PC-9 (cell line): ENCODE data around the gene KNG1. TPM values are rescaled to one million over a fixed set of nuclear protein-coding genes. Genes with fewer than 3 reads are reported as not detected.
A peak's percentile ranks its signal among the peaks of the same experiment; 100 is the strongest.

ENCODE experiments used
- BruUV-seq: library from RNA; stranded (reverse); fragments of 400-500 nt; replicated peaks from 2 replicates; lab custom pipeline; 2021; lab: Mats Ljungman, UMichigan
- CTCF ChIA-PET: fragments of 300-600 bp; sonication (Branson Sonifier 250); formaldehyde crosslinking; loops from one replicate; lab custom pipeline; 2022; ENCODE audit warnings: antibody characterized with exemption; lab: Charles Lee
- POLR2A ChIA-PET: fragments of 300-600 bp; sonication (Branson Sonifier 250); formaldehyde crosslinking; loops from one replicate; lab custom pipeline; 2022; ENCODE audit warnings: antibody characterized with exemption; ENCODE audit not compliant: unreplicated experiment; lab: Charles Lee
- DNase-seq, 2 experiments: peaks; one replicate each; pipeline versions ENCODE4 v3.0.0 to v3.0.0-alpha.2; 2015 to 2022; ENCODE audit warnings: mixed read lengths in 1 of 2
- H2AFZ ChIP-seq: fragments of 200-600 bp; sonication (generic); 2 replicates; pipeline ENCODE4 v1.8.1; 2017; ENCODE audit warnings: antibody characterized with exemption
- H3F3A ChIP-seq: fragments of 200-600 bp; sonication (generic); 2 replicates; pipeline ENCODE4 v1.8.1; 2017; ENCODE audit warnings: antibody characterized with exemption, mild to moderate bottlenecking, low read depth; ENCODE audit not compliant: insufficient read depth
- H3K27ac ChIP-seq: fragments of 200-600 bp; sonication (generic); 2 replicates; pipeline ENCODE4 v1.6.1; 2016; ENCODE audit warnings: mixed run types
- H3K27me3 ChIP-seq: fragments of 200-600 bp; sonication (generic); 2 replicates; pipeline ENCODE4 v1.6.1; 2016; ENCODE audit warnings: low read depth, mixed run types; ENCODE audit not compliant: insufficient read depth
- H3K36me3 ChIP-seq: fragments of 200-600 bp; sonication (generic); 2 replicates; pipeline ENCODE4 v1.6.1; 2016; ENCODE audit warnings: low read depth, mixed run types
- H3K4me1 ChIP-seq: fragments of 200-600 bp; sonication (generic); replicated peaks from 2 replicates; pipeline ENCODE4 v1.6.1; 2016; ENCODE audit warnings: mixed run types; ENCODE audit not compliant: insufficient read depth
- H3K4me2 ChIP-seq: fragments of 200-600 bp; sonication (generic); 2 replicates; pipeline ENCODE4 v1.6.1; 2017; ENCODE audit warnings: mixed run types
- H3K4me3 ChIP-seq: fragments of 200-600 bp; sonication (generic); 2 replicates; pipeline ENCODE4 v1.6.1; 2016; ENCODE audit warnings: mixed run types
- H3K79me2 ChIP-seq: fragments of 200-600 bp; sonication (generic); 2 replicates; pipeline ENCODE4 v1.6.1; 2017; ENCODE audit warnings: low read depth, mixed run types
- H3K9me2 ChIP-seq: fragments of 200-600 bp; sonication (generic); 2 replicates; pipeline ENCODE4 v1.8.1; 2017; ENCODE audit warnings: mild to moderate bottlenecking; ENCODE audit not compliant: insufficient read depth
- H3K9me3 ChIP-seq: fragments of 200-600 bp; sonication (generic); 2 replicates; pipeline ENCODE4 v1.8.1; 2016; ENCODE audit warnings: low read depth; ENCODE audit not compliant: insufficient read depth
- H4K20me1 ChIP-seq: fragments of 200-600 bp; sonication (generic); 2 replicates; pipeline ENCODE4 v1.8.1; 2017; ENCODE audit not compliant: insufficient read depth
- CTCF ChIP-seq: fragments of 200-600 bp; sonication (generic); conservative IDR thresholded peaks from 2 replicates; pipeline ENCODE4 v1.6.1; 2017; ENCODE audit warnings: mixed run types, antibody characterized with exemption, mild to moderate bottlenecking, moderate library complexity
- EZH2 ChIP-seq: fragments of 200-600 bp; sonication (generic); IDR thresholded peaks from 2 replicates; pipeline ENCODE4 v1.8.0; 2017; ENCODE audit warnings: antibody characterized with exemption, low read depth
- intact Hi-C: fragments of 100-400 bp; cut with micrococcal nuclease; formaldehyde crosslinking; loops from one replicate; pipeline ENCODE4 v1.10.0; 2022; ENCODE audit not compliant: unreplicated experiment
- microRNA-seq: library from miRNA; unstranded; fragments of <30 nt; microRNA quantifications from one replicate; pipeline ENCODE4 v1.2.0, GENCODE V29; 2021; ENCODE audit warnings: borderline number of aligned reads, borderline replicate concordance
- total RNA-seq: library from RNA; stranded (reverse); gene quantifications from 2 replicates; pipeline ENCODE4 v1.2.3, GENCODE V29; 2021

Gene KNG1
- total RNA-seq, 1 experiment from 2014 or later: not detected

GRCh38 chr3:186790261-186790981, 73.3 kb downstream of the KNG1 start:
- Histone ChIP-seq H4K20me1 (peaks cover 54% of the 10 kb centered on the region), H3K4me2 (no peak overlapping the region), H3K36me3 (peaks cover 46% of the 10 kb centered on the region), H2AFZ (no peak overlapping the region), H3K27ac (peak overlapping the region; percentile 34), H3K79me2 (peaks cover 35% of the 10 kb centered on the region), H3K4me1 (peaks cover 19% of the 10 kb centered on the region), H3K4me3 (no peak overlapping the region), H3K9me3 (no peaks in the 10 kb centered on the region), H3K9me2 (no peaks in the 10 kb centered on the region), H3K27me3 (no peaks in the 10 kb centered on the region), H3F3A (peaks cover 80% of the 10 kb centered on the region)
- TF ChIP-seq CTCF: no peak; the same call in 1 of the 2 replicates
- no peak for TF ChIP-seq EZH2
- DNase-seq: peak in 1 of 2 experiments; percentile 68
- POLR2A ChIA-PET: interaction anchor here (0.6 to 1.0 kb wide), 6 partner anchors 65 to 1474 kb away, joined by 3 to 12 read pairs (median 3); no protein-coding TSS in a partner anchor
- intact Hi-C loops: no loop called here
- no TSS peak for BruUV-seq
- CTCF ChIA-PET: interaction anchor here (0.5 to 0.6 kb wide), 2 partner anchors 68 to 173 kb away, joined by 3 to 6 read pairs; no protein-coding TSS in a partner anchor

Small RNAs within 50 kb of the gene (microRNA-seq; reads per million reads assigned to microRNA genes)
- 36.4 reads per million, percentile 38 among the genes with 10 or more reads in this experiment for gene MIR1248

Other genes with a start within 250 kb of the KNG1 start
- 2.8 and 4.4 TPM in 2 replicates for gene CRYGS, start 173.0 kb upstream of the KNG1 start, total RNA-seq
- 11.1 and 16.2 TPM in 2 replicates for gene TBCCD1, start 150.0 kb upstream of the KNG1 start, total RNA-seq
- 53.8 and 71.3 TPM in 2 replicates for gene DNAJB11, start 146.6 kb upstream of the KNG1 start, total RNA-seq
- not detected in 2 replicates for gene AHSG, start 104.3 kb upstream of the KNG1 start, total RNA-seq
- not detected in 2 replicates for gene FETUB, start 77.0 kb upstream of the KNG1 start, total RNA-seq
- 0.58 and 1.3 TPM in 2 replicates for gene HRG, start 51.3 kb upstream of the KNG1 start, total RNA-seq
- 446 and 618 TPM in 2 replicates for gene EIF4A2, start 66.2 kb downstream of the KNG1 start, total RNA-seq
- gene RFC4, start 89.1 kb downstream of the KNG1 start, total RNA-seq: 93.8 and 94.5 TPM in 2 replicates
- not detected in 2 replicates for gene ADIPOQ, start 125.4 kb downstream of the KNG1 start, total RNA-seq
- gene ST6GAL1, start 213.2 kb downstream of the KNG1 start, total RNA-seq: 25.6 and 41.4 TPM in 2 replicates